GM21390 (cell line): Measurements from ENCODE around the gene SMG5.
A peak's percentile ranks its signal among the peaks of the same experiment; 100 is the strongest.

Experiments used
- ATAC-seq: cut with Tn5 transposase; IDR thresholded peaks from one replicate; pipeline ENCODE4 v1.9.1; 2021; ENCODE audit not compliant: unreplicated experiment

The SMG5 gene

GRCh38 chr1:156246241-156246780 is 36.3 kb downstream of the SMG5 start:
- ATAC-seq, result no peak

- ATAC-seq, result no peak
Measured at GRCh38 chr1:156245451-156246232, 37.0 kb downstream of the SMG5 start.

DNA sequence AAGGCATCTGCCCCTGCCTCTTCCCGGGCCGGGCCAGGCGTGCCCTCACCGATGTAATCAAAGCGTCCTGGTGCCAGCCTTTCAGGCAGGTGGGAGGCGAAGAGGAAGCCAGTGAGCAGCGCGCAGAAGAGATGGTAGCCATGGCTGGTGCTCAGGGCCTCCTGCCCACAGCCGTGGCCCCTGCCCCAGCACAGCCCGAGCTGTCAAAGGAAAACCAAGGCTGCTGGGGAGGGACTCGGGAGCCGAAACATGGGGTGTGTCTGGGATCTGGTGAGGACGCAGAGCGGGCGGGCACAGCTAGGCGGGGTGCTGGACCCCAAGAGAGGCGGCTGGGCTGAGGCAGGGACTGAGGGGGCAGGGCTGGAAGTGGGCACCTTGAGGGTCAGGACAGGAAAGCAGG is 37.9 kb downstream of the SMG5 start:
- ATAC-seq, result no peak

GRCh38 chr1:156244126-156244525 is 38.5 kb downstream of the SMG5 start:
- ATAC-seq, result no peak

DNA sequence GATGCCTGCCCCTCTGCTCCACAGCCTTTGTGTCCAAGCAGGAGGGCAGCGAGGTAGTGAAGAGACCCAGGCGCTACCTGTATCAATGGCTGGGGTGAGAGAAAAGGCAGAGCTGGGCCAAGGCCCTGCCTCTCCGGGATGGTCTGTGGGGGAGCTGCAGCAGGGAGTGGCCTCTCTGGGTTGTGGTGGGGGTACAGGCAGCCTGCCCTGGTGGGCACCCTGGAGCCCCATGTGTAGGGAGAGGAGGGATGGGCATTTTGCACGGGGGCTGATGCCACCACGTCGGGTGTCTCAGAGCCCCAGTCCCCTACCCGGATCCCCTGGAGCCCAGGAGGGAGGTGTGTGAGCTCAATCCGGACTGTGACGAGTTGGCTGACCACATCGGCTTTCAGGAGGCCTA is 39.9 kb downstream of the SMG5 start:
- no peak for ATAC-seq

DNA sequence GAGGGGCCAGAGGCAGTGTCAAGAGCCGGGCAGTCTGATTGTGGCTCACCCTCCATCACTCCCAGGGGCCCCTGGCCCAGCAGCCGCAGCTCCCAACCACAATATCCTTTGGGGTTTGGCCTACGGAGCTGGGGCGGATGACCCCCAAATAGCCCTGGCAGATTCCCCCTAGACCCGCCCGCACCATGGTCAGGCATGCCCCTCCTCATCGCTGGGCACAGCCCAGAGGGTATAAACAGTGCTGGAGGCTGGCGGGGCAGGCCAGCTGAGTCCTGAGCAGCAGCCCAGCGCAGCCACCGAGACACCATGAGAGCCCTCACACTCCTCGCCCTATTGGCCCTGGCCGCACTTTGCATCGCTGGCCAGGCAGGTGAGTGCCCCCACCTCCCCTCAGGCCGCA is 40.7 kb downstream of the SMG5 start, which contains the start of gene BGLAP:
Gene BGLAP, plus strand, starts transcription at position 259 of the 400 bp plus-strand sequence. Its CDS starts 48 bp downstream, at position 307.
- ATAC-seq, result no peak

- no peak for ATAC-seq
Measured at GRCh38 chr1:156241311-156241811, 41.3 kb downstream of the SMG5 start.

- no peak for ATAC-seq
Measured at GRCh38 chr1:156238248-156238647, 44.4 kb downstream of the SMG5 start.

DNA sequence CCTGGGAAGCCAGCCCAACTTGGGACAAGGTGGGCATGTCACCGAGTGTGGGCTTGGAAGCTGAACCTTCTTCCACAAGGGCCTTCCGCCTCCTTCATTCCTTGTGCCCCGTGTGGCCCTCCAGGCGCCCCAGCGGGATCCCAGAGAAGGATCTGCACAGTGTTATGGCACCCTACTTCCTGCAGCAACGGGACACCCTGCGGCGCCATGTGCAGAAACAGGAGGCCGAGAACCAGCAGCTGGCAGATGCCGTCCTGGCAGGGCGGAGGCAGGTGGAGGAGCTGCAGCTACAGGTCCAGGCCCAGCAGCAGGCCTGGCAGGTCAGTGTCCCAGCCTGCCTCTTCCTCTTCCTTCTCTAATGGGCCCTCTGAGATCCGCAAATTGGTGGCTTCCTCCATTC is 46.5 kb downstream of the SMG5 start:
- no peak for ATAC-seq

DNA sequence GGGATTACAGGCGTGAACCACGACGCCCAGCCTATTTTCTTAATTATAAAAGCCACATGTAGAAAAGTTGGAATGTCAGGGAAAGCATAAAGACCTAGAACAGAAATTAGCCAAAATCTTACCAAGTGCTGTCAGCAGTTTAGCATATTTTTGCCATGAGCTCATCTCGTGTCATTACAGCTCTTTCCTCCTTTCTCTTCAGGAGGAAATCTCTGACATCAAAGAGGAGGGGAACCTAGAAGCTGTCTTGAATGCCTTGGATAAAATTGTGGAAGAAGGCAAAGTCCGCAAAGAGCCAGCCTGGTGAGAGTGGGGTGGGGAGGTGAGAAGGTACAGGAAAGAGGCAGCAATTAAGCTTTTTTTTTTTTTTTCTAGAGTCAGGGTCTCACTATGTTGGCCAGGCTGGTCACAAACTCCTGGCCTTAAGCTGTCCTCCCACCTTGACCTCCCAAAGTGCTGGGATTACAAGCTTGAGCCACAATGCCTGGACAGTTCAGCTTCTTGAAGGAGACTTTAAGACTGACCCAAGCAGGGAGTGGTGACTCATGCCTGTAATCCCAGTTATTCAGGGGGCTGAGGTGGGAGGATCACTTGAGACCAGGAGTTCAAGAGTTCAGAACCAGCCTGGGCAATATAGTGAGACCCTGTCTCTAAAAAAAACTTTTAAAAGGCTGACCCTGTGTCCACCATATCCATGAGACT is 49.0 kb downstream of the SMG5 start:
- no peak for ATAC-seq

DNA sequence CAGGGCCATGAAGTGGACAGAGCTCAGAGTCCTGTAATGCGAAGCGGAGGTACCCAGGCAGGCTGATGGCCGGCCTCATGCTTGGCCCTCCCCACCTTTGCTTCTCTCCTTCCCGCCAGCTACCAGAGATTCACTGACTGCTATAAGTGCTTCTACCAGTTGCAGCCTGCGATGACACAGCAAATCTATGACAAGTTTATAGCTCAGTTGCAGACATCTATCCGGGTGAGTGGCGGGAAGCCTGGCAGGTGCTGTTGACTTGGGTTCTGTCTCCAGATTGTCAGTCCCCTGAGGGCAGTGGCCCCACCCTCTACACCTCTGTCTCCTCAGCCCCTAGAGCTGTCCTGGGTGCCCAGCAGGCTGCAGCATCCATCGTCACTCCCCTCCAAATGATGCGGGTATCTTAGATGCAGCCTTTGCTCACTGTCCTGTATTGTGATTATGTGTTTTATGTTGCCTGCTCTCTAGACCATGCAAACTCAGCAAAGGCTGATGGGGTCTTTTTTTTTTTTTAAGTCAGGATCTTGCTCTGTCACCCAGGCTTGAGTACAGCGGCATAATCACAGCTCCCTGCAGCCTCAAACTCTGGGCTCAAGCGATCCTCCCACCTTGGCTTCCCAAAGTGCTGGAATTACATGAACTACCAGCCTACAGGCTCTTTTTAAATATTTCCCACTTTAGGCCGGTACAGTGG is 50.3 kb downstream of the SMG5 start:
- ATAC-seq, result no peak

DNA sequence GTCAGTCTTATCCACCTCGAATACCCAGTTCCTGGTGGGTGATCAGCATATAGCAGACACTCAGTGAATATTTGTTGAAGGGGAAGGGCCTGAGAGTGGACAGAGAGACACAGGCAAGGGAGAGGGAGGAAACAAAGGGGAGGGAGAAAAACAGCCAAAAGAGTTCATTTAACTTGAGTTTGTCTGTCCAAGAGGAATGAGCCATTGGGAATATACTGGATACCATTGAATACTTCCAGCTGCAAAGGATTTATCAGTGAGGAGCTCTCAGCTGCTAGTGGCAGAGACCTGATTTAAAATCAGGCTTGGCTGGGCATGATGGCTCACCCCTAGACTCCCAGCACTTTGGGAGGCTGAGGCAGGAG is 52.2 kb downstream of the SMG5 start:
- ATAC-seq, result no peak

DNA sequence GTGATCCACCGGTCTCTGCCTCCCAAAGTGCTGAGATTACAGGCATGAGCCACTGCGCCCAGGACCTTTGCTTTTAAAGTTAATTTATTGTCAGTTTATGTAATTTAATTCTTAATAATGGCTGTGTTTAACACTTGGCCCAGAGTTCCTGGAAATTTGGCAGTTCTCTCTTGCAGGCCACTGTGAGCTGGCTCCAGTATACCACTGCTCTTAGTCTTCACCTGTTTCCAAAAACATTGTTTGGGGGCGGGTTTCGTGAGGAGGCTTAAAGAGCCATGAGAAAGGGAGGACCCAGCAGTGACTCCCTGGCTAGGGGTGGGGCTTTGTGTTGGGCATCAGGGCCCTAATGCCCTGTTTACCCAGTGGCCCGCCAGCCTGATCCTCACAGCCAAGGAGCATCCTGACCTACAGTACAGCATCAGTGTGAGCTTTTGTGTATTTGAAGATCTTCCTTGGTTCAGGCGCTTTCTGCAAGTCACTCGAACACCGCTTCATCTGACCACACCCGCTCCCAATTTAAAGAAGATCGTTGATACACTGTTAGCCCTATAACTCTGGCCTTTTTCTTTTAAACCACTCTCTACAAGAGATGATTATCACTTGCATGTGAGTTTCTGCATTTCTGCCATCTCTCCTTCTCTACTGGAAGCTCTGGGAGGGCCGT is 52.7 kb downstream of the SMG5 start:
- ATAC-seq, result no peak

DNA sequence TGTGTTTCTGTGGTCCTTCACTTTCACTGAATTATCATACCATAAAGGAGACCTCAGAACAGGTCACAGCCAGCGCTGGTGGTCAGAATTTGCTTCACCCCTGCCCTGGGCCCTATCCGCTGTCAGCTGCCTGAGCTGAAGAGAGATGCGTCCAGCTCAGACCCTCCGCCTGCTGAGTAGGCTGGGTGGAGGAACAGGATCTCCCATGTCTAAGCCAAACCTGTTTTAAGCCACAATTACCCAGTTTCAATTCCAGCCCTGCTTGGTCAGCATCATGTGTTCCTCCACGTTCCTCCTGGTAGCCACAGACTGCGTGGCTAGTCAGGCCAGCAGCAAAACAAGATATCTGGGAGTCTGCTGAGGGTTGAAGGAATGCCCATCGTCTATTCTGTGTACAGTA is 54.1 kb downstream of the SMG5 start:
- no peak for ATAC-seq

DNA sequence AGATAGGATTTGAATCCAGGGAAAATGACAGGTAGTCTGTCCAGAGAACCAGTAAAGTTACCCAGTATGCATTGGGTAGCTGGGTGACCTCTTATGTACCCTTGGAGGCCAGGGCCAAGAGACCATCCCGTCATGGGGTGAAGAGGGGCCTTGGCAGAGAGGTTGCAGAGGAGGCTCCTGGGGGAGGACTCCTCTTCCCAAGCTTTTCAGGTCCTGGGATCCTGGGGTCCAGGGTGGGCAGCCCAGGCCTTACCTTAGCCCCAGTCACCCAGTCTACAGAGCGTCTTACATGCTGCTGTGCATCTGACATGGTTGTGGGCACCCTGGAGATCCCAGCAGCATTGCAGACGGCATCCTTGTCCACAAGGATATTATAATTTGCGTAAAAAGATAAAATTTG is 55.8 kb downstream of the SMG5 start:
- no peak for ATAC-seq

DNA sequence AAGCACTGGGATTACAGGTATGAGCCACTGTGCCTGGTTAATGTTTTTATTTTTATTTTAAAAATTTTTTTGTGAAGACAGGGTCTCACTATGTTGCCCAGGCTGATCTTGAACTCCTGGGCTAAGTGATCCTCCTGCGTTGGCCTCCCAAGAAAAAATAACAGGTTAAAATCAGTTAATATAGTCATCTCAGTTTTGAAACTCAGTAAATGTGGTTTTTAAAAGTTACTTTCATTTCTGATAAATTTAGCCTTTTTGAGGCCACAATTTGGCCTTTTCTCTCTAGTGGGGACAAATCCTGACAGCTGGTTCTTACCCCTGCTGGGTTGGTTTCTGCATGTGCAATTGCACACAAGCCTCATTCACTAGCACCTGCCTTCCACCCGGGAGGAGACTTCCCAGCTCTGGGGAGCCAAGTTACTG is 56.5 kb downstream of the SMG5 start:
- peak; percentile 60 for ATAC-seq

DNA sequence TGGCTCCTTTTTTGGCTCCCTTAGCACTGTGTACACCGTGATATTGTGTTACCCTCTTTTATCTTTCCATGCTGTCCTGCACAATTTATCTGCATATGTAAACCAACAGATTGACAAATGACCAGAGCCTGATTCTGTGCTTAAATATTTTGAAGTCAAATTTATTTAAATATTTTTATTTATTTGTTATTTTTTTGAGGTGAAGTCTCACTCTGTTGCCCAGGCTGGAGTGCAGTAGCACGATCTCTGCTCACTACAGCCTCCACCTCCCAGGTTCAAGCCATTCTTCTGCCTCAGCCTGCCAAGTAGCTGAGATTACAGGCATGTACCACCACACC is 57.0 kb downstream of the SMG5 start:
- no peak for ATAC-seq

GRCh38 chr1:156221986-156222692 is 60.5 kb downstream of the SMG5 start:
- ATAC-seq, result no peak

DNA sequence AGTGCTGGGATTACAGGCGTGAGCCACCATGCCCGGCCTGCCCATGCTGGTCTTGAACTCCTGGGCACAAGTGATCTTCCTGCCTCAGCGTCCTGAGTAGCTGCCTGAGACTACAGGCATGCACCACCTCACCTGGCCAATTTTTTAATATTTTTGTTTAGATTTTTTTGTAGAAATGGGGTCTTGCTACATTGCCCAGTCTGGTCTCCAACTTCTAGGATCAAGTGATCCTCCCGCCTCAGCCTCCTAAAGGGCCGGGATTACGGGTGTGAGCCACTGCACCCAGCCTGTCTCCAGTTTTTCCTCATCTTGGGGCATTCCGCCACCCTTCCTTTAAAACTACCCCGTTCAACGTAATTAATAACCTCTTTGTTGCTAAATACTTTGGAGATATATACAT is 62.4 kb downstream of the SMG5 start:
- ATAC-seq, result no peak

DNA sequence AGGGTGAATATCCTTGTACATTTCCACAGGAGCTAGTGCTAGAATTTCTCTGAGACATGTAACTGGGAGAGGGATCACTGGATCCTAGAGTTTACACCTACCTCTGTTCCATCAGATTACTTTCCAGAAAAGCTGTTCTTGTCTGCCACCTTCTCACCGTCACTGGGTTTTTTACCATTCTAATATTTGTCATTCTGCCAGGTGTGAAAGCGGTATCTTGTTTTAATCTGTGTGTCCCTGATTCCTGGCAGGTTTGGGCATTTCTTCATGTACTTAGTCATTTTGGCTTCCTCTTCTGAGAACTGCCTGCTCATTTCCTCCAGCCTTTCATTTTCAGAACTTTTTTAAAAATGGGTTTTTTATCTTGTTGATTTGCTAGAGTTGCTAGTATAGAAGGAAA is 64.8 kb downstream of the SMG5 start:
- ATAC-seq, result no peak
